ENCODE results near the gene NUPR2.
"Not testable (repeated sequence)": the region's sequence is repeated elsewhere in the genome, so short reads cannot be mapped to it uniquely, and the experiment has no call there.

NUPR2 gene

GRCh38 chr7:56083150-56083785 lies 32.9 kb downstream of the NUPR2 start:
- peak; percentile 73 for DNase-seq

- DNase-seq, result no peak
Observed at GRCh38 chr7:56081626-56082340, 34.4 kb downstream of the NUPR2 start.

- not testable (repeated sequence) for DNase-seq
Observed at GRCh38 chr7:56080726-56081435, 35.3 kb downstream of the NUPR2 start.

- no peak for DNase-seq
Observed at GRCh38 chr7:56079450-56080185, 36.6 kb downstream of the NUPR2 start.

DNA sequence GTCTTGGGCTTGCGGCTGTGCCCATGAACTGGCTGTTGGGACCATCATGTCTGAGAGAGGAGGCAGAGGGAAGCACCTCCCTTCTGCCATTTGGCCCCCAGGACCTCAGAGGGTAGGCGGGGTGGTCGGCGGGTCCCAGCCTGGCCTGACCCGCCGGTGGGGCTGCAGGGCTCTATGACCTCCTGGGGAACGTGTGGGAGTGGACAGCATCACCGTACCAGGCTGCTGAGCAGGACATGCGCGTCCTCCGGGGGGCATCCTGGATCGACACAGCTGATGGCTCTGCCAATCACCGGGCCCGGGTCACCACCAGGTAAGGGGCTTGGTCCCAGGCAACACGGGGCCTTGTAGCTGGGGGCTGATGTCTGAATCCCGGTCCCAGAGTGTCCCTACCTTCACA lies 38.0 kb downstream of the NUPR2 start:
- no peak for DNase-seq

DNA sequence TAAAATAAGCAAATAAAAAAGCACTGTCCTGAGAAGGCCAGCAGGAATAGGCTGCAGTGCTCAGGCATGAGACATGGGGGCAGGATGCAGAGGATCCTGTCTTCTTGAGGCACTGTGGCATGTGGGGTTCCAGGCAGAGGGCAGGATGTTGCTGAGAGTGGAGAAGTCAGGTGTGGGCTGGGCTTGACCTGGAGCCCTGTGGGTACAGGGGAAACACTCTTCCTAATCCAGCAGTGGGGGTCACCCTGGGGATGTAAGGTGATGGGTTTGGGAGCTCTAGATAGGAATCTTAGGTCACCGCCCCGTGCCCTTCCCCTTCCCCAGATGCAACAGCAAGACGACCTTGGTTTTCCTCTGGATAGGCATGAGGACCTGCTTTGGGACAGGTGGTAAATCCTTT lies 38.5 kb downstream of the NUPR2 start:
- DNase-seq, result no peak

- peak; percentile 42 for DNase-seq
Observed at GRCh38 chr7:56074371-56074791, 41.8 kb downstream of the NUPR2 start.

DNA sequence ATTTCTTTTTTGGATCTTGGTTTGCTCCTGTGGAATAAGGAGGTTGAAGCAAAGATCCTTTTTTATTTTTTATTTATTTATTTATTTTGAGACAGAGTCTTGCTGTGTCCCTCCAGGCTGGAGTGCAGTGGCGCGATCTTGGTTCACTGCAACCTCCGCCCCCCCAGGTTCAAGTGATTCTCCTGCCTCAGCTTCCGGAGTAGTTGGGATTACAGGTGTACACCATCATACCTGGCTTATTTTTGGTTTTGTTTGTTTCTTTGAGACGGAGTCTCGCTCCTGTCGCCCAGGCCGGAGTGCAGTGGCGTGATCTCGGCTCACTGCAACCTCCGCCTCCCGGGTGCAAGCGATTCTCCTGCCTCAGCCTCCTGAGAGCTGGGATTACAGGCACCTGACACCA lies 49.8 kb downstream of the NUPR2 start:
- not testable (repeated sequence) for DNase-seq

Data from DMS 273 treated with DMSO at 0.1 percent for 48 hours (cell line).